ENCODE data around the gene FAAP100.

DNA sequence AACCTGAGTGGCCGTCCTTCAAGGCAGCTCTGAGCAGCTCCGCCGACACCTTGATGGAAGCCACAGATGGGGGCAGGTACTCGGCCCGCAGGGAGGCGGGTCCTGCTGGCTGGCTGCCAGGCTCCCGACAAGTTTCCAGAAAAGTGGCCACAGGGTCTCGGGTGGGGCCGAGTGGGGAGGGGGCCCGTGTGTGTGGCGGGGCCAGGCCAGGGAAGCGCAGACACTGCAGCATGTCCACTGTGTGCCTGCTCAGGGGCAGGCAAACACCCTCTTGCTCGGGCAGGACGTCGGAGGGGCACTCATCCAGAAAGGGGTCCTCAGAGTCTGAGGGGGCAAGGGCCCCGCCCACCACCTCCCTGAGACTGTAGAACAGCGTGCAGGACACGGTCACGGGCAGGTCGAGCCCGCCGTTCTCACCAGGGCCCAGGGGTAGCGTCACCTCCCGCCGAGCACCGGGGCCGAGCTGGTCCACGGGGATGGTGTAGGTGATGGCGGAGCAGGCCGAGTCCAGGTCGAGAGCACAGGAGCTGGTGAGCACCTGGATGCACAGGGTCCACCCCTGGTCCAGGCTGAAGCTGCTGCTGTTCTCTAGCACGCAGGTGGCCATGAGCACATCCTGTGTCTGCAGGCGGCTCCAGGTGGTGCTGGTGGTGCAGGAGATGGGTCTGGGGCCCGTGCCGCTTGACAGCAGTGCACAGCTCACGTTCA lies 5.1 kb downstream of the FAAP100 start:
- TF ChIP-seq, protein P1, sequence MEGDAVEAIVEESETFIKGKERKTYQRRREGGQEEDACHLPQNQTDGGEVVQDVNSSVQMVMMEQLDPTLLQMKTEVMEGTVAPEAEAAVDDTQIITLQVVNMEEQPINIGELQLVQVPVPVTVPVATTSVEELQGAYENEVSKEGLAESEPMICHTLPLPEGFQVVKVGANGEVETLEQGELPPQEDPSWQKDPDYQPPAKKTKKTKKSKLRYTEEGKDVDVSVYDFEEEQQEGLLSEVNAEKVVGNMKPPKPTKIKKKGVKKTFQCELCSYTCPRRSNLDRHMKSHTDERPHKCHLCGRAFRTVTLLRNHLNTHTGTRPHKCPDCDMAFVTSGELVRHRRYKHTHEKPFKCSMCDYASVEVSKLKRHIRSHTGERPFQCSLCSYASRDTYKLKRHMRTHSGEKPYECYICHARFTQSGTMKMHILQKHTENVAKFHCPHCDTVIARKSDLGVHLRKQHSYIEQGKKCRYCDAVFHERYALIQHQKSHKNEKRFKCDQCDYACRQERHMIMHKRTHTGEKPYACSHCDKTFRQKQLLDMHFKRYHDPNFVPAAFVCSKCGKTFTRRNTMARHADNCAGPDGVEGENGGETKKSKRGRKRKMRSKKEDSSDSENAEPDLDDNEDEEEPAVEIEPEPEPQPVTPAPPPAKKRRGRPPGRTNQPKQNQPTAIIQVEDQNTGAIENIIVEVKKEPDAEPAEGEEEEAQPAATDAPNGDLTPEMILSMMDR (IDR thresholded peaks at IDR 0.05) = no peak
- TF ChIP-seq POLR2A (IDR thresholded peaks at IDR 0.05) (no peak), POLR2AphosphoS5 (IDR thresholded peaks at IDR 0.05) (no peak)

All from upper lobe of left lung (tissue), 4 donors.